Parathyroid adenoma (tissue), 2 donors: Measurements from ENCODE around the gene JAKMIP3.

ENCODE experiments used
- H2AFZ ChIP-seq: fragments of 300-600 bp; sonication (generic); one replicate; pipeline ENCODE4 v1.7.0; 2017; ENCODE audit warnings: antibody characterized with exemption, mild to moderate bottlenecking
- H3K27ac ChIP-seq: fragments of 300-600 bp; sonication (generic); one replicate; pipeline ENCODE4 v1.7.0; 2017
- H3K27me3 ChIP-seq: fragments of 300-600 bp; sonication (generic); one replicate; pipeline ENCODE4 v1.7.0; 2017; ENCODE audit warnings: low read length; ENCODE audit not compliant: control insufficient read depth, insufficient read depth
- H3K36me3 ChIP-seq: fragments of 300-600 bp; sonication (generic); one replicate; pipeline ENCODE4 v1.7.0; 2017; ENCODE audit warnings: low read length; ENCODE audit not compliant: control insufficient read depth, insufficient read depth
- H3K4me1 ChIP-seq: fragments of 300-600 bp; sonication (generic); one replicate; pipeline ENCODE4 v1.7.0; 2017; ENCODE audit warnings: control low read depth
- H3K4me2 ChIP-seq: fragments of 300-600 bp; sonication (generic); one replicate; pipeline ENCODE4 v1.7.0; 2017; ENCODE audit warnings: low read length
- H3K4me3 ChIP-seq: fragments of 300-600 bp; sonication (generic); one replicate; pipeline ENCODE4 v1.7.0; 2017; ENCODE audit warnings: low read depth, low read length
- H3K79me2 ChIP-seq: fragments of 300-600 bp; sonication (generic); one replicate; pipeline ENCODE4 v1.7.0; 2017; ENCODE audit warnings: control low read depth
- H3K9ac ChIP-seq: fragments of 300-600 bp; sonication (generic); one replicate; pipeline ENCODE4 v1.7.0; 2017; ENCODE audit warnings: mild to moderate bottlenecking
- H3K9me3 ChIP-seq: fragments of 300-600 bp; sonication (generic); one replicate; pipeline ENCODE4 v1.7.0; 2017; ENCODE audit warnings: low read length; ENCODE audit not compliant: control insufficient read depth
- TF ChIP-seq, protein P1 (sequence below): fragments of 300-600 bp; sonication (generic); IDR thresholded peaks from one replicate; pipeline ENCODE4 v1.7.0; 2017; ENCODE audit warnings: antibody characterized with exemption, mild to moderate bottlenecking
- donor health status: primary hyperparathyroidism.

JAKMIP3 gene

DNA sequence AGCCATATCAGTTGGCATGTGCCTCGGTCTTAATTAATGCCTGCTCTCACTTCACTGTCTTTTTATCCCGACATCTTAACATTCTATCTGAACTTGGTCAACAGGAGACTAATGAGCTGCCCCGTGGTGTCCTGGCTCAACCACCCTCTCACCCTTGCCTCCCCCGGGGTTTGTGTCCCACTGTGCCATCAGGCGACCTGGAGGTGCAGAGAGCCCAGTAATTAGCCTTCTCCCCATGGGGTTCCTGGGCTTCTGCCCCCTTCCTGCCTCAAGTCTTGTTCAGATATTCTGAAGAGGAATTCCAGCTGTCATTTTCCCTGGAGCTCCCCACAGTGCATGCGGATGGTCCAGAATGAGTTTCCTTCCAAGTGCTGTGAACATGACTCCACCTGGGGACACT is 10.1 kb upstream of the JAKMIP3 start:
- H3K27ac ChIP-seq: no peak overlapping the region
- H3K4me3 ChIP-seq: no peak overlapping the region
- H2AFZ ChIP-seq: no peak overlapping the region
- TF ChIP-seq, protein P1, sequence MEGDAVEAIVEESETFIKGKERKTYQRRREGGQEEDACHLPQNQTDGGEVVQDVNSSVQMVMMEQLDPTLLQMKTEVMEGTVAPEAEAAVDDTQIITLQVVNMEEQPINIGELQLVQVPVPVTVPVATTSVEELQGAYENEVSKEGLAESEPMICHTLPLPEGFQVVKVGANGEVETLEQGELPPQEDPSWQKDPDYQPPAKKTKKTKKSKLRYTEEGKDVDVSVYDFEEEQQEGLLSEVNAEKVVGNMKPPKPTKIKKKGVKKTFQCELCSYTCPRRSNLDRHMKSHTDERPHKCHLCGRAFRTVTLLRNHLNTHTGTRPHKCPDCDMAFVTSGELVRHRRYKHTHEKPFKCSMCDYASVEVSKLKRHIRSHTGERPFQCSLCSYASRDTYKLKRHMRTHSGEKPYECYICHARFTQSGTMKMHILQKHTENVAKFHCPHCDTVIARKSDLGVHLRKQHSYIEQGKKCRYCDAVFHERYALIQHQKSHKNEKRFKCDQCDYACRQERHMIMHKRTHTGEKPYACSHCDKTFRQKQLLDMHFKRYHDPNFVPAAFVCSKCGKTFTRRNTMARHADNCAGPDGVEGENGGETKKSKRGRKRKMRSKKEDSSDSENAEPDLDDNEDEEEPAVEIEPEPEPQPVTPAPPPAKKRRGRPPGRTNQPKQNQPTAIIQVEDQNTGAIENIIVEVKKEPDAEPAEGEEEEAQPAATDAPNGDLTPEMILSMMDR: no peak
- no peaks in the 10 kb centered on the region for H3K9me3 ChIP-seq
- H3K4me2 ChIP-seq: no peak overlapping the region
- no peaks in the 10 kb centered on the region for H3K79me2 ChIP-seq
- H3K9ac ChIP-seq: no peak overlapping the region
- no peaks in the 10 kb centered on the region for H3K4me1 ChIP-seq
- no peaks in the 10 kb centered on the region for H3K36me3 ChIP-seq
- H3K27me3 ChIP-seq: no peaks in the 10 kb centered on the region

DNA sequence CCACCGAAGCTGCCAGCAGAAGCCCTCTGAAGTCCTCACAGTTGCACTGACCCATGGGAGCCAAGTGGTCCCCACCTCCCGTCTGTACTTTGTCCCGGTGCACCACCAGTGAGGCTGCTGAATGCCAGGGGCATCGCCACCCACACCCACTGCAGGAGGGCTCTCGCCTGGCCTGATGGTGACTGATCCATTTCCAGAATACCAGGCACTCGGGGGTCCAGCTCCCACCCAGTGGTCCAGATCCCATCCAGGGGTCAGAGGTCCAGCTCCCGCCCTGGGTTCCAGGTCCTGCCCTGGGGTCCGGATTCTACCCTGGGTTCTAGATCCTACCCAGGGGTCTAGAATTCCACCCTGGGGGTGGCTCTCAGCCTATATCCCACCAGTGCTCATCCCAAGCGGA is 9.1 kb upstream of the JAKMIP3 start:
- Histone ChIP-seq H3K79me2 (no peaks in the 10 kb centered on the region), H3K4me1 (no peaks in the 10 kb centered on the region), H3K4me3 (no peak overlapping the region), H3K36me3 (no peaks in the 10 kb centered on the region), H3K9ac (no peak overlapping the region), H2AFZ (no peak overlapping the region), H3K9me3 (no peaks in the 10 kb centered on the region), H3K27me3 (no peaks in the 10 kb centered on the region), H3K4me2 (no peak overlapping the region), H3K27ac (no peak overlapping the region)
- TF ChIP-seq, protein P1: no peak

DNA sequence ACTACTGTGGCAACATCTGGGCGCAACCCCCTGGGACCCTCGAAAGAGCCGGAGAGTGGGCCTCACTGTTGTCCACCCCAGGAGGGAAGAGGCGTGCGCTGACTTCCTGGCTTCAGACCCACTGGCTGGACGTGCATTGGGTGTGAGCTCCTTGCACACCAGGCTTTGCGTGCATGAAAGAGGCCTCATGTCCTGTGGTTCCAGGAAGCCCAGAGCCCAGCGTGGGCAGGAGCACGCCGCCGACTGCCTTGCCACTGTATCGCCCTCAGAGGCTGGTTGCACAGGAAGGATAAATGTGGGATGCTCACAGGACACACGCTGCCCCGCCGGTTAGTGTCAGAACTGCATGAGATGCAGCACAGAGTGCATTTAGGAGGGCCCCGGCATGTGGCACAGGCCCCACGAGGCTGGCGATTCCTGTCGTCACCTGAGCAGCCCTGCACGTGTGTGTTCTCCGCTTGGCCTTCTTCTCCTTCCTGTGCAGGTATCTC is 8.5 kb upstream of the JAKMIP3 start:
- Histone ChIP-seq H3K9me3 (no peaks in the 10 kb centered on the region), H2AFZ (no peak overlapping the region), H3K27ac (no peak overlapping the region), H3K36me3 (no peaks in the 10 kb centered on the region), H3K27me3 (no peaks in the 10 kb centered on the region), H3K79me2 (no peaks in the 10 kb centered on the region), H3K4me1 (no peaks in the 10 kb centered on the region), H3K4me3 (no peak overlapping the region), H3K9ac (no peak overlapping the region), H3K4me2 (no peak overlapping the region)
- TF ChIP-seq, protein P1: no peak

DNA sequence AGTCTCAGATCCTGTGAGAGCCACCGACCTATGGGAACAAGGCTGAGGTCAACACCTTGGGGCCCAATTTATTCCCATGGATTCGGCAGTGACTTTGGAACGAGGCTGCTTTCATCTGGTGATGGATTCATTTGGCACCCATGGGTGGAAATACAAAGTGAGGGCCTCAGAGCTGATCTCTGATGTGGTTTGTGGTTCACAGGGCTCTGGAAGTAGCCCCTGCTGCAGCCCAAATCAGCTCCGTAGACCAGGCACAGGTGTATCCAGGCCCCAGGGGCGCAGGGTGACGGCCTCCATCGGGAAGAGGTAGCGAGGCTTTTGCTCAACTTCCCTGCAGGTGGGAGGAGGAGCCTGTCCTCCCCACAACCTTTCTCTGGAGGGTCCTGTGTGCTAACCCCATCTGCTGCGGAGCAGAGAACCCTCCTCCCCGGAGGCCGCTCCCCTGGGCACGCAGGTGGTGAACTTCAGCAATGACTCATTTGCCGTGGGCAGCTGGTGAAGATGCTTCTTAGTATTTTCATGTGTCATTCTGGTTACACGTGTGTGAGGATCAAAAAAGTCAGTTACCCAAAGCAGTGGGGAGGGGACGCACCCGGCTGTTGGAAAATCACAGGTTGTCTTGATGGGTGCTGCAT is 7.5 kb upstream of the JAKMIP3 start:
- no peak overlapping the region for H3K9ac ChIP-seq
- no peak overlapping the region for H3K4me2 ChIP-seq
- H3K9me3 ChIP-seq: no peaks in the 10 kb centered on the region
- H3K4me3 ChIP-seq: no peak overlapping the region
- H3K27me3 ChIP-seq: no peaks in the 10 kb centered on the region
- no peaks in the 10 kb centered on the region for H3K79me2 ChIP-seq
- no peaks in the 10 kb centered on the region for H3K4me1 ChIP-seq
- H3K36me3 ChIP-seq: no peaks in the 10 kb centered on the region
- H3K27ac ChIP-seq: no peak overlapping the region
- H2AFZ ChIP-seq: no peak overlapping the region
- TF ChIP-seq, protein P1: no peak
